DND-41 (cell line): ENCODE data around the gene TFEB.

ENCODE experiments used
- ATAC-seq: fragments of 200-7000 bp; cut with Tn5 transposase; 3 replicates; pipeline ENCODE4 v1.9.1; 2021; ENCODE audit warnings: low read depth; ENCODE audit not compliant: insufficient read depth
- DNase-seq: peaks from one replicate; pipeline ENCODE4 v3.0.0-alpha.2; 2020
- H2AFZ ChIP-seq: 2 replicates; pipeline ENCODE4 v1.6.0; 2012; ENCODE audit warnings: low read depth, low read length
- H3K27ac ChIP-seq: 2 replicates; pipeline ENCODE4 v1.5.1; 2012; ENCODE audit warnings: low read length, inconsistent platforms
- H3K27me3 ChIP-seq: fragments of 200-600 bp; sonication (generic); 2 replicates; pipeline ENCODE4 v1.6.0; 2012; ENCODE audit warnings: low read length, mild to moderate bottlenecking, inconsistent platforms; ENCODE audit not compliant: insufficient read depth, poor library complexity
- H3K36me3 ChIP-seq: 2 replicates; pipeline ENCODE4 v1.5.1; 2012; ENCODE audit warnings: low read length, inconsistent platforms; ENCODE audit not compliant: insufficient read depth
- H3K4me1 ChIP-seq: 2 replicates; pipeline ENCODE4 v1.5.1; 2012; ENCODE audit warnings: mild to moderate bottlenecking, low read length; ENCODE audit not compliant: insufficient read depth
- H3K4me2 ChIP-seq: 2 replicates; pipeline ENCODE4 v1.6.0; 2012; ENCODE audit warnings: mild to moderate bottlenecking, moderate library complexity, low read length, inconsistent platforms; ENCODE audit not compliant: insufficient read depth
- H3K4me3 ChIP-seq, 2 experiments: fragments of 200-600 bp in 1 of 2; shearing (Covaris generic) in 1 of 2; 2 replicates each; pipeline ENCODE4 v1.5.1; 2012 to 2016; ENCODE audit warnings: inconsistent platforms in 2 of 2, low read length in 2 of 2, mild to moderate bottlenecking in 2 of 2, low read depth in 1 of 2, moderate library complexity in 1 of 2
- H3K79me2 ChIP-seq: 2 replicates; pipeline ENCODE4 v1.6.0; 2012; ENCODE audit warnings: low read length, inconsistent platforms; ENCODE audit not compliant: insufficient read depth
- H3K9ac ChIP-seq: 2 replicates; pipeline ENCODE4 v1.6.0; 2012; ENCODE audit warnings: low read depth, mild to moderate bottlenecking, inconsistent platforms, low read length, moderate library complexity
- H3K9me3 ChIP-seq: 2 replicates; pipeline ENCODE4 v1.5.1; 2012; ENCODE audit warnings: low read length, moderate library complexity, mild to moderate bottlenecking, inconsistent platforms; ENCODE audit not compliant: insufficient read depth, severe bottlenecking
- H4K20me1 ChIP-seq: 2 replicates; pipeline ENCODE4 v1.6.0; 2012; ENCODE audit warnings: low read length; ENCODE audit not compliant: insufficient read depth
- CTCF ChIP-seq: IDR thresholded peaks from 2 replicates; pipeline ENCODE4 v1.5.1; 2012; ENCODE audit warnings: borderline replicate concordance, low read length, moderate library complexity, mild to moderate bottlenecking; ENCODE audit not compliant: poor library complexity, severe bottlenecking; ENCODE audit errors: extremely low read depth
- EZH2 ChIP-seq: IDR thresholded peaks from 3 replicates; pipeline ENCODE4 v1.6.1; 2012; ENCODE audit warnings: borderline replicate concordance, low read depth, mild to moderate bottlenecking, moderate library complexity, low read length, inconsistent platforms; ENCODE audit not compliant: severe bottlenecking

TFEB gene

DNA sequence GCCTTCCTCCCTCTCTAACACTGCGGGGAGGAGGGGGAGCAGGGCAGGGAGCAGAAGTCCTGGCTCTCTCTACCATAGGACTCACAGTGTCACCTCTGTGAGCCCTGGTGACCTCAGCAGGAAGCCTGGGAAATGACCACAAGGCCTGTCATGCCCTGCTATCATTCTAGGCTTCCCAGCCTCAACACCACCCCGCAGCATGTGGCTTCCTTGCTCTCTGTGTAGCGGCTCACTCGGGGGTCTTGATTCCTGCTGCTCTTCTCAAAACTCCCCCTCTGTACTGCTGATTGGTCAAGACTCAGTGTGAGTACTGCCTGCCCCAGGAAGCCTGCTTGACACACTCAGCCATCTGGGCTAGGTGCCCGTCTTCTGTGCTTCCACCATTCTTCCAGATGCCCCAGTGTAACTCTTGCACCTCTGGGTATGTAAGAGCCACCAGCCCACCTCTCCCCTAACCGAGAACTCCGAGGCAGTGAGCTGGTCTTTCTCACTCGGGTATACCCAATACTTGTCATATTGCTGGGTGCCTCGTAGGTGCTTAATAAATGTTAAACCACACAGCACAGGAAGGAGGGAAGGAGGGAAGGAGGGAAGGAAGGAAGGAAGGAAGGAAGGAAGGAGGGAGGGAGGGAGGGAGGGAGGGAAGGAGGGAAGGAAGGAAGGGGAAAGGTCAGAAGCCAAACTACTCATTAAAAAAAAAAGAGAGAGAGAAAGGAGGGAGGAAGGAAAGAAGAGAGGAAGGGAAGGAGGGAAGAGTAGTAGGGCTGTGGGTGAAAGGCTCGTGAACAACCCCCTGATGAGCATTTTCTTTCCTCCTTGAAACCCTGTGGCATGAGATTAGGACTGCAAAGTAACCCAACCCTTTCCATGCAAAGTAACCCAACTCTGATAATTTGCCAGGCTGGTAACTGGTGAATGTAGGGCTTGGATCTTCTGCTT, 92.2 kb downstream of the TFEB start:
- Histone ChIP-seq H3K4me1 (peaks cover 16% of the 10 kb centered on the region), H2AFZ (no peak overlapping the region), H3K27me3 (peaks cover 8% of the 10 kb centered on the region)

DNA sequence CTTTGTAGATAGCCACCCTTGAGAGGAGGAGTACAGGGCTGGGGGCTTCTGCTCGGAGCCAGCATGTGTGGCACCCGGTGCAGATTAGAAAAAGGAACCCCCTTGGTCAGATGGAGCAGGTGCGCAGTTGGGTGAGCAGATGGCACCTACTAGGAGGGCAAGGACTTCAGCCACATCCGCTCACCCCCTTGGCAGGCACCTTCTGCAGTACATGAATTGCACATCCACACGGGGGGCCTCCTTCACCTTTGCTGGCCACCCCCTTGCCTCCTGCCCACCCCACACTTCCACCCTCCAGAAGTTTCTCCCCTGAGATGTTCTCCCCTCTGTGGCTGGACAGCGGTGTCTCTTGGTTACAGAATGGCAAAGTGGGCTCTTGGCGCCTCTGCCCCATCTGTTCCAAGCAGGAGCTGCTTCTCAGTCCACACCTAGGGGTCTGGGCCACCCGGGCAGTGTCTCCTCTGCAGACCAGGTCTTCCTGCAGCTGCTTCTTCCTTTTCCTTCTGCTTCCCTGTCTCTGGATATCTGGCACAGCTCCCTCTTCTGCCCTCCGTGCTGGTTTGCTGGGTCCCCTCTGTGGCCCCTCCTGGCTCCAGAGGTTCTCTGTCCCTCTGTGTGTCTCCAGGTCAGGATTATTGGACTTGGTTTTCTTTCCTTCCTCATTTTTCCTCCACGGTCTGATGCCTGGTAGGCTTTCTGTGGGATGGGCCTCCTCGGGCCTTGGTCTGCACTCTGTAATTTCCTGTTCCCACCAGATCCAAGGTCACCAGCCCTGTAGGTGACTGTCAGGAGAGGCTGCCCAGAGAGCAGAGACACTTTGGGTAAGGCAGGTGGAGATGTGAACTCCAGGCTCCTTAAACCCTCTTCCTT, 93.1 kb downstream of the TFEB start:
- peaks cover 11% of the 10 kb centered on the region for H3K27me3 ChIP-seq
- H3K4me2 ChIP-seq: no peak overlapping the region
- no peak for ATAC-seq
- no peaks in the 10 kb centered on the region for H3K9me3 ChIP-seq
- no peak overlapping the region for H3K27ac ChIP-seq
- no peak for DNase-seq
- H3K36me3 ChIP-seq: peaks cover 11% of the 10 kb centered on the region
- no peaks in the 10 kb centered on the region for H3K79me2 ChIP-seq
- no peak overlapping the region for H3K4me3 ChIP-seq
- TF ChIP-seq CTCF (no peak), EZH2 (no peak)
- H3K4me1 ChIP-seq: peaks cover 23% of the 10 kb centered on the region
- no peak overlapping the region for H3K9ac ChIP-seq
- no peak overlapping the region for H2AFZ ChIP-seq
- no peaks in the 10 kb centered on the region; the same call in 1 of the 2 replicates for H4K20me1 ChIP-seq

More for the DNA sequence above, 92.2 kb downstream of the TFEB start:
- Histone ChIP-seq H3K4me3 (no peak overlapping the region), H4K20me1 (no peaks in the 10 kb centered on the region; the same call in 1 of the 2 replicates), H3K27ac (0 out of 2 replicates have a peak overlapping the region, but pooled peaks have one; percentile 30), H3K9ac (no peak overlapping the region), H3K36me3 (peaks cover 11% of the 10 kb centered on the region), H3K79me2 (no peaks in the 10 kb centered on the region), H3K4me2 (no peak overlapping the region), H3K9me3 (no peaks in the 10 kb centered on the region)
- ATAC-seq (no peak), DNase-seq (no peak)
- TF ChIP-seq EZH2 (no peak), CTCF (no peak)

DNA sequence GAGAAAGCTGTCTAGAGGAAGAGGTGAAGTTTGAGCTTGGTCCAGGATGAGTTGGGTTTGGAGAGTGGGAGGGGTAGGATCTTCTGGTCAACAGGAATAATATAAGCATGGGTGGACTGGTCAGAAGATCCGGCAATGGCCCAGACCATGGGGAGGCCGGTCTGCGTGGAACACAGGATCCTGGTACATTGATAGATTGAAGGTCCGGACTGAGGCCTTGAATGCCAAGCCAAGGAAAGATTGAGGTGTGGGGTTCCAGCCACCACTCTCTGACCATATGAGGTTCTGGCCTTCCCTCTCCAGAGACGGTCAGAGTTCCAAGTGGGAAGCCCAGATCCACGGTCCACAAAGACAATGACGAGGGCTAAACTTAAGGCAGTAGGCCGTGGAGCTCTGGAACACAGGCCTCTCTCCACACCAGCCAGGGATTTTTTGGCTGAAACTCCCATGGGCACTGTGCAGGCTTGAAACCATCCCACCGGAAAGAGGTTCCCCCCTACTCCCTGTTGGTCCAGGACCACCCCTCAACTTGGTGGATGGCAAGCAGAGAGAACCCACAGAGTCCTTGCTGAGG, 94.0 kb downstream of the TFEB start:
- H3K27ac ChIP-seq: no peak overlapping the region
- no peaks in the 10 kb centered on the region; the same call in 1 of the 2 replicates for H4K20me1 ChIP-seq
- H3K79me2 ChIP-seq: no peaks in the 10 kb centered on the region
- H3K4me3 ChIP-seq: no peak overlapping the region
- H3K36me3 ChIP-seq: peaks cover 3% of the 10 kb centered on the region
- peaks cover 23% of the 10 kb centered on the region for H3K4me1 ChIP-seq
- TF ChIP-seq CTCF: no peak
- TF ChIP-seq EZH2: no peak
- no peak overlapping the region for H3K4me2 ChIP-seq
- H3K9me3 ChIP-seq: no peaks in the 10 kb centered on the region
- H3K9ac ChIP-seq: no peak overlapping the region
- ATAC-seq: no peak
- H3K27me3 ChIP-seq: peaks cover 11% of the 10 kb centered on the region
- no peak for DNase-seq
- no peak overlapping the region for H2AFZ ChIP-seq
